ENCODE measurements around the gene PIAS4. TPM values are rescaled to one million over a fixed set of nuclear protein-coding genes. Genes with fewer than 3 reads are reported as not detected.
A peak's percentile ranks its signal among the peaks of the same experiment; 100 is the strongest.

PIAS4 gene
- total RNA-seq, 1 experiment from 2014 or later: 45.9 TPM

GRCh38 chr19:3984908-3985642, 22.5 kb upstream of the PIAS4 start, which contains the start of gene EEF2 (continued):
- no peak for TF ChIP-seq IRF2 (CRISPR knock-in tag; IDR thresholded peaks at IDR 0.05; ENCODE audit: borderline replicate concordance, low read depth)
- peak; percentile 78; the same call in 1 of the 2 replicates for TF ChIP-seq IRF1 (CRISPR knock-in tag; IDR thresholded peaks at IDR 0.05)
- no peak for TF ChIP-seq CBFB (CRISPR knock-in tag; IDR thresholded peaks at IDR 0.05; ENCODE audit: low read depth)
- TF ChIP-seq NFYB (CRISPR knock-in tag; conservative IDR thresholded peaks at IDR 0.05; ENCODE audit: low read depth): peak; percentile 18; the same call in 1 of the 2 replicates
- no peak for TF ChIP-seq ZNF425 (CRISPR knock-in tag; conservative IDR thresholded peaks at IDR 0.05)
- TF ChIP-seq NR3C1 (CRISPR knock-in tag; conservative IDR thresholded peaks at IDR 0.05; ENCODE audit: low read depth): no peak
- no peak for TF ChIP-seq NR2C2 (CRISPR knock-in tag; IDR thresholded peaks at IDR 0.05)
- TF ChIP-seq TEAD1 (CRISPR knock-in tag; IDR thresholded peaks at IDR 0.05): peak; percentile 80; the same call in 1 of the 2 replicates
- TF ChIP-seq HMGA2 (CRISPR knock-in tag; IDR thresholded peaks at IDR 0.05): no peak
- TF ChIP-seq ZNF232 (CRISPR knock-in tag; IDR thresholded peaks at IDR 0.05): peak; percentile 48
- TF ChIP-seq ZNF121 (CRISPR knock-in tag; IDR thresholded peaks at IDR 0.05): no peak
- no peak; the same call in 1 of the 2 replicates for TF ChIP-seq CDX4 (CRISPR knock-in tag; IDR thresholded peaks at IDR 0.05; ENCODE audit: borderline replicate concordance)
- peak; percentile 84; the same call in 1 of the 2 replicates for TF ChIP-seq FOXP4 (CRISPR knock-in tag; IDR thresholded peaks at IDR 0.05)
- peak; percentile 94 for TF ChIP-seq MAX (CRISPR knock-in tag; IDR thresholded peaks at IDR 0.05)
- TF ChIP-seq ZBTB43 (CRISPR knock-in tag; IDR thresholded peaks at IDR 0.05): peak; percentile 94
- no peak for TF ChIP-seq CTCF (IDR thresholded peaks at IDR 0.05)
- no peak for TF ChIP-seq RELA (CRISPR knock-in tag; IDR thresholded peaks at IDR 0.05; ENCODE audit: borderline replicate concordance)
- no peak for TF ChIP-seq ZNF423 (CRISPR knock-in tag; IDR thresholded peaks at IDR 0.05)
- TF ChIP-seq FOXP1 (CRISPR knock-in tag; IDR thresholded peaks at IDR 0.05; ENCODE audit: borderline replicate concordance): peak; percentile 89
- no peak for TF ChIP-seq FOXJ3 (CRISPR knock-in tag; IDR thresholded peaks at IDR 0.05; ENCODE audit: borderline replicate concordance)
- peak; percentile 7; the same call in 1 of the 2 replicates for TF ChIP-seq NFATC4 (CRISPR knock-in tag; IDR thresholded peaks at IDR 0.05)
- TF ChIP-seq ATF2 (CRISPR knock-in tag; IDR thresholded peaks at IDR 0.05; ENCODE audit: borderline replicate concordance, low read depth): no peak
- no peak for TF ChIP-seq ZSCAN18 (CRISPR knock-in tag; IDR thresholded peaks at IDR 0.05)
- TF ChIP-seq ZNF416 (CRISPR knock-in tag; IDR thresholded peaks at IDR 0.05): no peak

All from WTC11 (cell line).